ENCODE measurements around the gene TRPM2. TPM values are rescaled to one million over a fixed set of nuclear protein-coding genes. Genes with fewer than 3 reads are reported as not detected.

Gene TRPM2
- total RNA-seq, 1 donor from 2014 or later: 0.43 TPM

DNA sequence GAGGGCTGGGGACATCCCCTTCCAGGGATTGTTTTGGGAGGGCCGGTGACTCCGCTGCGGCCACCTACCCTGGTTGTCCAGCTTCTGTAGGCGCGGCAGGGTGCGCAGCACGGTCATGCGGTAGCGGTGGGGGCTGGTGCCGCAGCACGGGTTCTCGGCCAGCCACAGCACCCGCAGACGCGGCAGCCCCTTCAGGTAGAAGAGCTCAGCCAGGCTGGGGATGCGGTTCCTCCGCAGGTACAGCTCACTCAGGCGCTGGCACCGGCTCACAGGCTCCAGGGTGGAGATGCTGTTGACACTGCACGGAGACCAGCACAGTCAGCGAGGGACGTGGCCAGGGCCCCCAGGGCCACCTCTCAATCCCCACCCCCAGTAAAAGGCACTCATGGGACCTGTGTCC, 20.5 kb upstream of the TRPM2 start:
- Histone ChIP-seq H3K27ac (no peak overlapping the region), H3K36me3 (peaks cover 4 to 37% of the 10 kb centered on the region in 2 donors), H3K4me3 (no peak overlapping the region), H3K27me3 (no peaks in the 10 kb centered on the region), H3K9me3 (no peaks in the 10 kb centered on the region), H3K4me1 (peaks cover under 1 to 2% of the 10 kb centered on the region in 2 donors)
- intact Hi-C loops (cut with DNase I): no loop called here
- TF ChIP-seq, protein P1, sequence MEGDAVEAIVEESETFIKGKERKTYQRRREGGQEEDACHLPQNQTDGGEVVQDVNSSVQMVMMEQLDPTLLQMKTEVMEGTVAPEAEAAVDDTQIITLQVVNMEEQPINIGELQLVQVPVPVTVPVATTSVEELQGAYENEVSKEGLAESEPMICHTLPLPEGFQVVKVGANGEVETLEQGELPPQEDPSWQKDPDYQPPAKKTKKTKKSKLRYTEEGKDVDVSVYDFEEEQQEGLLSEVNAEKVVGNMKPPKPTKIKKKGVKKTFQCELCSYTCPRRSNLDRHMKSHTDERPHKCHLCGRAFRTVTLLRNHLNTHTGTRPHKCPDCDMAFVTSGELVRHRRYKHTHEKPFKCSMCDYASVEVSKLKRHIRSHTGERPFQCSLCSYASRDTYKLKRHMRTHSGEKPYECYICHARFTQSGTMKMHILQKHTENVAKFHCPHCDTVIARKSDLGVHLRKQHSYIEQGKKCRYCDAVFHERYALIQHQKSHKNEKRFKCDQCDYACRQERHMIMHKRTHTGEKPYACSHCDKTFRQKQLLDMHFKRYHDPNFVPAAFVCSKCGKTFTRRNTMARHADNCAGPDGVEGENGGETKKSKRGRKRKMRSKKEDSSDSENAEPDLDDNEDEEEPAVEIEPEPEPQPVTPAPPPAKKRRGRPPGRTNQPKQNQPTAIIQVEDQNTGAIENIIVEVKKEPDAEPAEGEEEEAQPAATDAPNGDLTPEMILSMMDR (IDR thresholded peaks at IDR 0.05): no peak
- no peak for DNase-seq (ENCODE audit: low spot score in 2 of 2)

DNA sequence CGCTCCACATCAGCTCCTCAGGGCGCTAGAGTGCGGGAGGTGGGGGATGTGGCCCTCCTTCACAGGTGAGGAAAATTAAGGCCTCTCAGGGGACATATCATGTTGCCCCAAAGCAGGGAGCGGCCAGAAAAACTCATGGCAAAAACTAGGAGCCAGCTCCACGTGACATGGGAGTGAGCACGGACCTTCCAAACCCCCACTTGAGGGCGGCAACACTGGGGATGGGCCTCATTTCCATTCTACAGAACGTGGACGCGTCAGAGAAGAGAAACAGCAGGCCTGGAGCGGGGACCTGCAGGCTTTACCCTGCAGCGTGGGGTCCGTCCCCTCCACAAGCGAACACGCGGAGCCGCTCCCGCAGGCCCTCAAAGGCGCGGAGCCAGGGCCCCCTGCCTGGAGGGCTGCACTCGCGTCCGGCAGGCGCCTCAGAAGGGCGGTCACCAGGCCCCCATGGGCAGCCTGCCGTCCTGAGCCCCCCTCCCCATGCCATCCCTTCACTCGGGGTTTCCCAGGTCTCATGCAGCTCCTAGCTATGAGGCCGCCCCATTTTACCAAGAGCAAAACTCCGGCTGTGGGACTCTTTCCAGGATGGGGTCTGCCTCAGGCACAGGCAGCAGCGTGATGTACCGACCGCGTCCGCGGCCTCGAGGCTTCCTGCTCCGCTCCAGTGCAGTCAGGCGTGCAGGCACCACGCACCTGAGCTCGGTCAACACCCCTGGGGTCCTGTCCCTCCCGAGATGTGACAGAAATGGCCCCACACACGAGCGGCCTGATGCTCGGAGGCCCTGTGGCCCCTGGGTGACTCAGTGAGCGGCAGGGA, 19.7 kb upstream of the TRPM2 start:
- no peak for DNase-seq (ENCODE audit: low spot score in 2 of 2)
- intact Hi-C loops (cut with DNase I): no loop called here
- Histone ChIP-seq H3K27me3 (no peaks in the 10 kb centered on the region), H3K4me1 (peaks cover 4 to 5% of the 10 kb centered on the region in 2 donors), H3K27ac (no peak overlapping the region), H3K36me3 (peaks cover 4 to 37% of the 10 kb centered on the region in 2 donors), H3K9me3 (no peaks in the 10 kb centered on the region), H3K4me3 (no peak overlapping the region)
- TF ChIP-seq, protein P1 (IDR thresholded peaks at IDR 0.05): no peak

DNA sequence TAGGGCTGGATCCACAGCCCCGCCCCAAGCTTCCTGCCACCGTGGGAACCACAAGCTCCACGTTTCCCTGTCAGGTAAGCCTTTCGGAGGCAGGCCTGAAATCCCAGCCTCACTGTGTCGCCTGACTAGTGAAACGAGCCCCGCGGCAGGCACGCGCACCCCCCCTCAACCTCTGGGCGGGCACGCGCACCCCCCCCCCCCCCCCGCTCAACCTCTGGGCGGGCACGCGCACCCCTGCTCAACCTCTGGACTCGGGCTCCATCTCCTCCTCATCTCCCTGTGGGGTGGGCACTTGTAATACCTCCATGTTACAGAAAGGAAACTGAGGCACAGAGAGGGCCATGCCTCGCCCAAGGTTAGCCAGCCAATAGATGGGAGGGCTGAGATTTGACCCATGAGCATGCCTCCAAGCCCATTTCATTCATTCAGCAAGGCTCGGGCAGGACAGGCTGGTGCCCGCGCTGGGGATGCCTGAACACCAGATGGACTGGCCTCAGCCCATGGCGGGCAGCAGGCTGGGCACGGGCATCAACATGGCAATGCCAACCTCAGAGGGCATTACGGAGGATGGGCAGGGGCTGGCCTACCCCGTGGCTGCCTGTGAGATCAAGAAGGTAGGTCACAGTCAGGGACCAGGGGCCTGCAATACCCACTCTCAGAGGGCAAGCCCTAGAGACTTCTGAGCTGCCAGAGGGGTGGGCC, 18.9 kb upstream of the TRPM2 start:
- intact Hi-C loops (cut with DNase I): loop anchor here (5.0 kb wide), 4 partner anchors 123 to 1308 kb away; partner anchors contain the start of genes LRRC3, PCBP3, PTTG1IP and TRAPPC10

DNA sequence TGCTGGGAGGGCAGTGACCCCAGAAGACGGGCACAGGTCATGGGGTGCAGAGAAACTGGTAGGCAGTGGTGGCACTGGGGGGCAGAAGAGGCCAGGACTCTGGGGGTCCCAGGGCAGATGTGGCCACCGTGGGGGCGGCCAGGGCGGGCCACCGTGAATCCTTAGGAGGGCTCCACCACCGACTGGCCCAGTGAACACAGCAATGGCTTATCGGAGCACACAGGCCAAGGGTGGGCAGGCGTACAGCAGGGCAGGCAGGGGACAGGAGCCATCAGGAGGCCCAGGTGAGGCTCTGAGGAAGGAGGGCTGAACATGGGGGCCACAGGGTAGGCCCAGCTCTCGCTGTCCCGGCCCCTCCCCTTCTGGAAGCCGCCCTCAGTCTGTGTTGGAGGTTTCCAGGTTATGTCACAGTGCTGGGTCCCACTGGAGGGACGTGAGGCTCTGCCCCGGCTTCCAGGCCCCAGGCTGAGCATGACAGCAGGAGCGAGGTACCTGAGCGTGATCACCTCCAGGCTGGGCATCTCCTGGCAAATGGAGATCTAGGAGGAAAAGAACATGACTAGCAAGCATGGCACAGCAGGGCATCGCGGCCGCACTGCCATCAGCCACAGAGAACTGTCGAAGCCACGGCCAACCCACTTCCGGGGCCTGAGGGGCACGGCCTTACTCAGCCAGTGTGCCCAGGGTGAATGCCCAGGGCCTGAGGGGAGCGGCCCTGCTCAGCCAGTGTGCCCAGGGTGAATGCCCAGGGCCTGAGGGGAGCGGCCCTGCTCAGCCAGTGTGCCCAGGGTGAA, 18.0 kb upstream of the TRPM2 start:
- H3K36me3 ChIP-seq: peaks cover 4 to 37% of the 10 kb centered on the region in 2 donors
- H3K4me1 ChIP-seq: peaks cover 4 to 12% of the 10 kb centered on the region in 2 donors
- intact Hi-C loops (cut with DNase I): loop anchor here (5.0 kb wide), 4 partner anchors 122 to 1307 kb away; partner anchors contain the start of genes LRRC3, PCBP3, PTTG1IP and TRAPPC10
- no peak for DNase-seq (ENCODE audit: low spot score in 2 of 2)
- TF ChIP-seq, protein P1 (IDR thresholded peaks at IDR 0.05): no peak
- H3K9me3 ChIP-seq: no peaks in the 10 kb centered on the region
- no peak overlapping the region for H3K27ac ChIP-seq
- no peaks in the 10 kb centered on the region for H3K27me3 ChIP-seq
- H3K4me3 ChIP-seq: no peak overlapping the region

More for the DNA sequence above, 18.9 kb upstream of the TRPM2 start:
- H3K27ac ChIP-seq: no peak overlapping the region
- no peaks in the 10 kb centered on the region for H3K9me3 ChIP-seq
- H3K4me1 ChIP-seq: peaks cover 4 to 5% of the 10 kb centered on the region in 2 donors
- H3K36me3 ChIP-seq: peaks cover 4 to 37% of the 10 kb centered on the region in 2 donors
- H3K27me3 ChIP-seq: no peaks in the 10 kb centered on the region
- TF ChIP-seq, protein P1 (IDR thresholded peaks at IDR 0.05): no peak
- H3K4me3 ChIP-seq: no peak overlapping the region
- DNase-seq (ENCODE audit: low spot score in 2 of 2): no peak

DNA sequence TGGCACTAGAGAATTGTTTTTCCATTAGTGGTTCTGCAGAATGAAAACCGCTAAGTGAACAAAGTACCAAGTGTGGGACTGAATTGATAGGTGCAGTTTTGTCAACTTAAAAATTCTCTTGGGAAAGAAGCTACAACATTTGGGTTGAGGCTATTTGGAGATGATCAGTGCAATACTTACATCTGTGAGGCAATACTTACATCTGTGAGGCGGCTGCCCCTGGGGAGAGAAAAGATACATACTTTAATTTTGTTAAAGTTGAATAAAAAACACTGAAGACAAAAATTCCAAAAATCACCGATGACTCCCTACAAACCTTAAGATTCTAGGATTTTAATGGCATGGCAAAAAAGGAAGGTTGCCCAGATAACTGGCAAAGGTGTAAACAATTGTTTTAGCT, 16.0 kb upstream of the TRPM2 start:
- Histone ChIP-seq H3K36me3 (peaks cover 0 to 18% of the 10 kb centered on the region in 2 donors), H3K4me3 (no peak overlapping the region), H3K9me3 (no peaks in the 10 kb centered on the region), H3K4me1 (peaks cover 4 to 12% of the 10 kb centered on the region in 2 donors), H3K27ac (peak overlapping the region in 1 of 2 donors; percentile 99), H3K27me3 (no peaks in the 10 kb centered on the region)
- DNase-seq (ENCODE audit: low spot score in 2 of 2): no peak
- TF ChIP-seq, protein P1 (IDR thresholded peaks at IDR 0.05): no peak
- intact Hi-C loops (cut with DNase I): loop anchor here (5.0 kb wide), 4 partner anchors 120 to 1305 kb away; partner anchors contain the start of genes LRRC3, PCBP3, PTTG1IP and TRAPPC10
